H1 (cell line): ENCODE results near the gene CHI3L1. TPM values are rescaled to one million over a fixed set of nuclear protein-coding genes. Genes with fewer than 3 reads are reported as not detected.

Experiments
- CTCF ChIA-PET: fragments of 300-600 bp; sonication (Branson Sonifier 250); formaldehyde crosslinking; loops from one replicate; lab custom pipeline; 2021; ENCODE audit not compliant: partially characterized antibody; lab: Charles Lee
- POLR2A ChIA-PET: fragments of 300-600 bp; sonication (Branson Sonifier 250); formaldehyde crosslinking; loops from one replicate; lab custom pipeline; 2021; ENCODE audit warnings: inconsistent platforms; ENCODE audit not compliant: partially characterized antibody; lab: Charles Lee
- DNase-seq, 2 experiments: peaks; one replicate each; pipeline versions ENCODE4 v3.0.0 to v3.0.0-alpha.2; 2010 to 2022; ENCODE audit warnings: low spot score in 2 of 2, low read depth in 1 of 2, mixed read lengths in 1 of 2
- FAIRE-seq: peaks from 2 replicates; lab custom pipeline; 2011; peaks lifted over from hg19 to GRCh38; lab: Jason Lieb, UNC
- H2AFZ ChIP-seq: 2 replicates; pipeline ENCODE4 v1.8.1; 2012; ENCODE audit warnings: low read length, inconsistent platforms
- H2AK5ac ChIP-seq: 2 replicates; pipeline ENCODE4 v1.6.1; 2013; ENCODE audit warnings: low read depth, low read length
- H2BK120ac ChIP-seq: replicated peaks from 2 replicates; pipeline ENCODE3; 2013; ENCODE audit warnings: low read depth, low read length, inconsistent platforms
- H2BK12ac ChIP-seq: 2 replicates; pipeline ENCODE4 v1.6.1; 2013; ENCODE audit warnings: low read depth, low read length
- H2BK15ac ChIP-seq: 2 replicates; pipeline ENCODE4 v1.6.1; 2013; ENCODE audit warnings: low read length
- H2BK20ac ChIP-seq: 2 replicates; pipeline ENCODE4 v1.6.1; 2013; ENCODE audit warnings: low read length
- H2BK5ac ChIP-seq: 2 replicates; pipeline ENCODE4 v1.6.1; 2013; ENCODE audit warnings: low read depth, low read length
- H3K14ac ChIP-seq: 2 replicates; pipeline ENCODE4 v1.6.1; 2013; ENCODE audit warnings: inconsistent platforms; ENCODE audit not compliant: insufficient read length
- H3K18ac ChIP-seq: 2 replicates; pipeline ENCODE4 v1.6.1; 2013; ENCODE audit warnings: low read length; ENCODE audit errors: extremely low read depth
- H3K23ac ChIP-seq: 2 replicates; pipeline ENCODE4 v1.6.1; 2013; ENCODE audit warnings: inconsistent platforms; ENCODE audit not compliant: insufficient read length
- H3K23me2 ChIP-seq: 2 replicates; pipeline ENCODE4 v1.6.1; 2013; ENCODE audit warnings: low read depth, low read length
- H3K27ac ChIP-seq: 2 replicates; pipeline ENCODE4 v1.6.1; 2011; ENCODE audit warnings: low read depth, low read length, inconsistent platforms
- H3K27me3 ChIP-seq, 4 experiments: replicated peaks in 1 of 4; 1 replicate in 1 of 4; 2 replicates in 3 of 4; pipeline versions ENCODE4 v1.6.1 to v1.8.1; 2011 to 2013; ENCODE audit warnings: low read length in 3 of 4, mild to moderate bottlenecking in 3 of 4, inconsistent platforms in 2 of 4, mixed read lengths in 2 of 4, moderate library complexity in 1 of 4; ENCODE audit not compliant: control insufficient read depth in 3 of 4, insufficient read depth in 3 of 4; ENCODE audit errors: extremely low read depth in 1 of 4
- H3K36me3 ChIP-seq, 4 experiments: 2 replicates each; pipeline versions ENCODE4 v1.6.1 to v1.8.1; 2011 to 2013; ENCODE audit warnings: mild to moderate bottlenecking in 4 of 4, low read length in 3 of 4, moderate library complexity in 2 of 4, control low read depth in 1 of 4, inconsistent platforms in 1 of 4; ENCODE audit not compliant: insufficient read depth in 4 of 4, control insufficient read depth in 2 of 4
- H3K4ac ChIP-seq: replicated peaks from 2 replicates; pipeline ENCODE3; 2013; ENCODE audit warnings: low read length, low read depth, mixed read lengths, inconsistent platforms; ENCODE audit not compliant: insufficient read length
- H3K4me1 ChIP-seq, 4 experiments: replicated peaks in 1 of 4; 1 replicate in 1 of 4; 2 replicates in 3 of 4; pipeline versions ENCODE4 v1.6.1 to v1.8.1; 2011 to 2013; ENCODE audit warnings: low read length in 3 of 4, inconsistent platforms in 2 of 4, mixed read lengths in 1 of 4; ENCODE audit not compliant: insufficient read depth in 4 of 4, control insufficient read depth in 3 of 4
- H3K4me2 ChIP-seq, 2 experiments: 2 replicates each; pipeline versions ENCODE4 v1.6.1 to v1.8.1; 2011 to 2013; ENCODE audit warnings: low read depth in 2 of 2, low read length in 2 of 2, control low read depth in 1 of 2, inconsistent platforms in 1 of 2, mild to moderate bottlenecking in 1 of 2; ENCODE audit not compliant: insufficient read depth in 1 of 2
- H3K4me3 ChIP-seq, 4 experiments: fragments of 200-600, 300-600 bp in 1 of 4; sonication (generic), shearing (Covaris generic), sonication (Bioruptor Twin) in 1 of 4; 2 replicates each; pipeline versions ENCODE4 v1.5.1 to v1.8.1; 2011 to 2016; ENCODE audit warnings: low read length in 4 of 4, low read depth in 3 of 4, control low read depth in 2 of 4, inconsistent platforms in 2 of 4, mild to moderate bottlenecking in 2 of 4, mixed read lengths in 1 of 4, moderate library complexity in 1 of 4; ENCODE audit not compliant: insufficient read depth in 2 of 4; ENCODE audit errors: extremely low read depth in 1 of 4
- H3K56ac ChIP-seq: replicated peaks from 2 replicates; pipeline ENCODE3; 2013; ENCODE audit warnings: low read depth, mild to moderate bottlenecking, mixed read lengths, low read length, inconsistent platforms; ENCODE audit not compliant: insufficient read length
- H3K79me1 ChIP-seq: 2 replicates; pipeline ENCODE4 v1.6.1; 2013; ENCODE audit warnings: low read depth, low read length, control low read depth
- H3K79me2 ChIP-seq, 2 experiments: 2 replicates each; pipeline versions ENCODE4 v1.6.1 to v1.8.1; 2012 to 2013; ENCODE audit warnings: low read length in 2 of 2, mild to moderate bottlenecking in 2 of 2, inconsistent platforms in 1 of 2; ENCODE audit not compliant: insufficient read depth in 2 of 2, control insufficient read depth in 1 of 2
- H3K9ac ChIP-seq, 4 experiments: replicated peaks in 1 of 4; 1 replicate in 1 of 4; 2 replicates in 3 of 4; pipeline versions ENCODE4 v1.6.1 to v1.8.1; 2011 to 2013; ENCODE audit warnings: low read depth in 3 of 4, low read length in 3 of 4, control low read depth in 2 of 4, mild to moderate bottlenecking in 2 of 4, moderate library complexity in 2 of 4, inconsistent platforms in 1 of 4; ENCODE audit errors: extremely low read depth in 1 of 4
- H3K9me3 ChIP-seq, 2 experiments: 2 replicates each; pipeline versions ENCODE4 v1.6.1 to v1.8.1; 2012 to 2013; ENCODE audit warnings: mild to moderate bottlenecking in 2 of 2, moderate library complexity in 2 of 2, control low read depth in 1 of 2, inconsistent platforms in 1 of 2, low read depth in 1 of 2, low read length in 1 of 2, mixed read lengths in 1 of 2; ENCODE audit not compliant: insufficient read depth in 2 of 2
- H4K20me1 ChIP-seq, 2 experiments: replicated peaks in 1 of 2; 2 replicates each; pipeline versions ENCODE3 to v1.8.1; 2011 to 2013; ENCODE audit warnings: inconsistent platforms in 2 of 2, low read length in 2 of 2, mild to moderate bottlenecking in 1 of 2; ENCODE audit not compliant: insufficient read depth in 2 of 2, control insufficient read depth in 1 of 2
- H4K5ac ChIP-seq: 2 replicates; pipeline ENCODE4 v1.6.1; 2013; ENCODE audit warnings: low read length, low read depth, mixed read lengths, inconsistent platforms; ENCODE audit not compliant: insufficient read length
- H4K8ac ChIP-seq: 2 replicates; pipeline ENCODE4 v1.8.0; 2013; ENCODE audit warnings: mild to moderate bottlenecking, moderate library complexity, low read length, inconsistent platforms; ENCODE audit not compliant: insufficient read depth; ENCODE audit errors: extremely low read depth
- H4K91ac ChIP-seq: replicated peaks from 2 replicates; pipeline ENCODE3; 2013; ENCODE audit warnings: low read length, mixed read lengths, inconsistent platforms; ENCODE audit not compliant: insufficient read length
- ASH2L ChIP-seq: fragments of 200-600, 300-600 bp; sonication (generic); IDR thresholded peaks from one replicate; pipeline ENCODE4 v1.7.1; 2017; ENCODE audit warnings: low read length
- CBX8 ChIP-seq: fragments of 300-800, 300-1000 bp; sonication (generic); IDR thresholded peaks from 2 replicates; pipeline ENCODE4 v1.7.1; 2016; ENCODE audit warnings: low read depth, low read length, borderline replicate concordance
- CEBPB ChIP-seq: IDR thresholded peaks from 2 replicates; pipeline ENCODE4 v1.6.1; 2012; ENCODE audit warnings: low read depth, low read length
- CREB1 ChIP-seq: IDR thresholded peaks from 2 replicates; pipeline ENCODE4 v1.6.1; 2012; ENCODE audit warnings: inconsistent platforms
- HDAC2 ChIP-seq, 2 experiments: fragments of 300-600 bp in 1 of 2; sonication (generic) in 1 of 2; IDR thresholded peaks; 2 replicates each; pipeline ENCODE4 v1.6.1; 2011 to 2012; ENCODE audit warnings: low read depth in 2 of 2, low read length in 2 of 2, mild to moderate bottlenecking in 2 of 2, moderate library complexity in 2 of 2, borderline replicate concordance in 1 of 2, inconsistent platforms in 1 of 2
- JUN ChIP-seq: IDR thresholded peaks from 2 replicates; pipeline ENCODE4 v1.6.1; 2011; ENCODE audit warnings: low read depth, mild to moderate bottlenecking, improper control_type of control experiment, low read length
- JUND ChIP-seq: IDR thresholded peaks from 2 replicates; pipeline ENCODE4 v1.6.1; 2011; ENCODE audit warnings: mild to moderate bottlenecking, improper control_type of control experiment, low read length
- MAFK ChIP-seq: IDR thresholded peaks from 2 replicates; pipeline ENCODE4 v1.6.1; 2012; ENCODE audit warnings: low read depth, mild to moderate bottlenecking, improper control_type of control experiment, low read length
- NRF1 ChIP-seq: IDR thresholded peaks from 2 replicates; pipeline ENCODE4 v1.6.1; 2011; ENCODE audit warnings: mild to moderate bottlenecking, low read depth, low read length, improper control_type of control experiment
- POLR2AphosphoS5 ChIP-seq: IDR thresholded peaks from 2 replicates; pipeline ENCODE4 v1.6.1; 2011; ENCODE audit warnings: low read depth, low read length
- SP2 ChIP-seq: IDR thresholded peaks from 2 replicates; pipeline ENCODE4 v1.6.1; 2012; ENCODE audit warnings: mild to moderate bottlenecking, low read length, inconsistent platforms
- SRF ChIP-seq: IDR thresholded peaks from 2 replicates; pipeline ENCODE4 v1.6.1; 2011; ENCODE audit warnings: mild to moderate bottlenecking, low read depth, low read length, moderate library complexity
- TCF12 ChIP-seq: IDR thresholded peaks from 2 replicates; pipeline ENCODE4 v1.6.1; 2011; ENCODE audit warnings: low read depth, mild to moderate bottlenecking, low read length
- ZNF274 ChIP-seq: IDR thresholded peaks from 2 replicates; pipeline ENCODE4 v1.7.0; 2012; ENCODE audit warnings: low read length, borderline replicate concordance; ENCODE audit errors: extremely low read depth
- WGBS, 2 experiments: shearing (Covaris generic) in 1 of 2; methylation state at CpG; one replicate each; pipeline versions ENCODE4 v1.1.6 to v1.1.7; 2013 to 2015; ENCODE audit warnings: low lambda C conversion rate in 2 of 2, mixed read lengths in 2 of 2, inconsistent platforms in 1 of 2, low coverage in 1 of 2, missing lambda C conversion rate in 1 of 2; ENCODE audit not compliant: insufficient replicate concordance in 2 of 2, insufficient coverage in 1 of 2, insufficient read length in 1 of 2; ENCODE audit errors: extremely low coverage in 1 of 2, missing lambda C conversion rate in 1 of 2; 5-methylcytosine and 5-hydroxymethylcytosine counted together
- polyA plus RNA-seq, 7 experiments: library from polyadenylated mRNA; depleted of rRNA in 3 of 7; stranded (reverse) in 5 of 7; unstranded in 2 of 7; fragments of >200 nt in 5 of 7; fragments of 200-250 nt in 2 of 7; gene quantifications; 1 replicate in 5 of 7; 2 replicates in 1 of 7; 4 replicates in 1 of 7; pipeline versions ENCODE4 v1.2.1 to v1.2.3, GENCODE V29; 2011 to 2013; ENCODE audit warnings: missing spikeins in 2 of 7, mixed read lengths in 2 of 7
- total RNA-seq: library from RNA; stranded (reverse); fragmentation: NEBNext Ultra II Directional; extraction: Animal tissue kit (Norgen Biotek cat#: 25700); gene quantifications from 2 replicates; pipeline ENCODE4 v1.2.1, GENCODE V29; 2021

The CHI3L1 gene
- total and polyA plus RNA-seq, 2 of the 8 experiments (the other 6 are each of a cell fraction or from before 2014, with no cell fraction given): 1.0 TPM; not detected in 1

DNA sequence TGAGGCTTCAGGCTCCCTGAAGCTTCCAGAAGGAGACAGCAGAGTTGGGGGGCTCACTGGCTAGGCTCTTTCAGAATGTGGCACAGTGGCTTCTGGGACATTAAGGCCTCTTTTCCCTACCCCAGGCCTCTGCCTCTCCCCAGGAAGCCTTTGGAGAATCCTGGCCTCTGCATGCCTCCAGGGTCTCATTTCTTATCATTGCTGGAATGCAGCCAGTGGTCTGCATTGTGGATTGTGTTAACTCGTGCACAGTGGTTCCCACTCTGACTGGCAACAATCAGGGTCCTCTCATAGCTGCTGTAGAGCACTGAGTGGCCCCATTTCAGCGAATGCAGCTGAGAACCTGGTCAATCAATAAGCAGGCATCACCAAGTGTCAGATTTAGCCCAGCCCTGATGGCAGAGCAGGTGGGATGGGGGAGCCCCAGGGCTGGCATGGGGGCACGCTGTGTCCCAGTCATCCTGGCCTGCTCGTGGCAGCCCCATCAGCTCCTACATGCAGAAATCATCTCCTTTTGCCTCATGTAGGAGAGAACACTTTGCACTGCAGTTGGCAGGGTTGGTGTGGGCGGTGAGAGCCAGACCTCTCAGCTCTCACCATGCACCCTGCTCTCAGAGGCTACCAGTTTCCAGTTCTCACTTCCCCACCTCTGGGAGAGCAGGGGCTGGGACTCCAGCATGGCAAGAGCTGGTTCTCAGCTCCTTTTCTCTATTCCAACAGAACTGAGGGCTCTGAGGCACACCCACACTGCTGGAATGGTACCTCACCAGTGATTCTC lies 45.6 kb downstream of the CHI3L1 start:
- CTCF ChIA-PET: interaction anchor here (0.9 to 49.1 kb wide), 12 partner anchors 6 to 130 kb away, joined by 3 to 1071 read pairs (median 8); partner anchors contain the start of genes ADORA1 and PPFIA4
- FAIRE-seq: no peak
- TF ChIP-seq POLR2AphosphoS5: no peak
- no peak for TF ChIP-seq MAFK
- TF ChIP-seq SRF: no peak
- no peak for TF ChIP-seq TCF12
- no peak for TF ChIP-seq CEBPB
- no peak for TF ChIP-seq JUND
- no peak for TF ChIP-seq ASH2L
- TF ChIP-seq ZNF274: no peak
- no peak for TF ChIP-seq SP2
- no peak for TF ChIP-seq JUN
- no peak for TF ChIP-seq CBX8
- TF ChIP-seq CREB1: no peak
- no peak for TF ChIP-seq NRF1
- no peak for TF ChIP-seq HDAC2 (IDR thresholded peaks at IDR 0.05; ENCODE audit: borderline replicate concordance in 1 of 2, low read depth in 2 of 2, low read length in 2 of 2)

More for the DNA sequence above, 45.6 kb downstream of the CHI3L1 start:
- Histone ChIP-seq H4K8ac (peak overlapping the region; percentile 29), H4K20me1 (peaks cover 0 to 1% of the 10 kb centered on the region in 2 experiments), H3K18ac (no peak overlapping the region), H2BK12ac (peak overlapping the region; percentile 27; the same call in 1 of the 2 replicates), H2BK15ac (0 out of 2 replicates have a peak overlapping the region, but pooled peaks have one; percentile 18), H4K91ac (no peak overlapping the region), H2BK120ac (no peak overlapping the region), H3K23me2 (no peaks in the 10 kb centered on the region; the same call in 1 of the 2 replicates), H3K27me3 (no peaks in the 10 kb centered on the region), H3K4me1 (peaks cover 0 to 7% (median under 1%) of the 10 kb centered on the region in 4 experiments; a peak in 2 of 7 replicates), H4K5ac (no peak overlapping the region), H3K27ac (no peak overlapping the region; the same call in 1 of the 2 replicates), H3K4me3 (no peak overlapping the region), H2AFZ (no peak overlapping the region), H3K23ac (no peak overlapping the region), H2BK5ac (no peak overlapping the region), H2BK20ac (no peak overlapping the region), H3K79me2 (no peaks in the 10 kb centered on the region), H2AK5ac (no peak overlapping the region), H3K79me1 (no peaks in the 10 kb centered on the region), H3K14ac (no peak overlapping the region), H3K4ac (no peak overlapping the region), H3K4me2 (no peak overlapping the region), H3K9me3 (peaks cover 0 to 5% of the 10 kb centered on the region in 2 experiments; a peak in 1 of 4 replicates), H3K9ac (no peak overlapping the region; a peak in 1 of 7 replicates), H3K36me3 (no peaks in the 10 kb centered on the region), H3K56ac (no peak overlapping the region)
- DNase-seq: no peak
- POLR2A ChIA-PET: no interaction called here
- 87% methylated on average over 5 of the region's 5 CpGs; no CpG with 5 or more reads in 1 of the 2 experiments for WGBS, 2 experiments
